ENCODE measurements around the gene FRAS1. TPM values are rescaled to one million over a fixed set of nuclear protein-coding genes. Genes with fewer than 3 reads are reported as not detected.

Gene FRAS1
- total RNA-seq, 1 donor from 2014 or later, result 18.9 TPM

DNA sequence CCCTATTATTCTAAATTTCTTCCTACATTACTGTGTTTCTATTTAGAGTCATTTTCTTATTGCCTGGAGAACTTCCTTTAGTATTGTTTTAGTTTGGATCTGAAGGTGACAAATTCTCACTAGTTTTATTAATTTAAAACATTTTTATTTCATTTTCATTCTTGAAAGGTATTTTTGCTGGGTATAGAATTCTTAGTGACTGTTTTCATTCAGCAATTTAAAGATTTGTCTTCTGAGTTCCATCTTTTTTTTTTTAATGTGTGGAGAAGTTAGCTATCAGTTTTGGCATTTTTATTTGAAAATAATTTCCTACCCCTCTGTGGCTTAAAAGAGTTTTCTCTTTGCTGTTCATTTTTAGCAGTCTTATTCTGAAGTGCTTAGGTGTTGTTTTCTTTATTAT, 169.2 kb downstream of the FRAS1 start:
- peaks cover 18% of the 10 kb centered on the region for H3K9me3 Mint-ChIP-seq (ENCODE audit: low read depth)
- TF ChIP-seq, protein P1, sequence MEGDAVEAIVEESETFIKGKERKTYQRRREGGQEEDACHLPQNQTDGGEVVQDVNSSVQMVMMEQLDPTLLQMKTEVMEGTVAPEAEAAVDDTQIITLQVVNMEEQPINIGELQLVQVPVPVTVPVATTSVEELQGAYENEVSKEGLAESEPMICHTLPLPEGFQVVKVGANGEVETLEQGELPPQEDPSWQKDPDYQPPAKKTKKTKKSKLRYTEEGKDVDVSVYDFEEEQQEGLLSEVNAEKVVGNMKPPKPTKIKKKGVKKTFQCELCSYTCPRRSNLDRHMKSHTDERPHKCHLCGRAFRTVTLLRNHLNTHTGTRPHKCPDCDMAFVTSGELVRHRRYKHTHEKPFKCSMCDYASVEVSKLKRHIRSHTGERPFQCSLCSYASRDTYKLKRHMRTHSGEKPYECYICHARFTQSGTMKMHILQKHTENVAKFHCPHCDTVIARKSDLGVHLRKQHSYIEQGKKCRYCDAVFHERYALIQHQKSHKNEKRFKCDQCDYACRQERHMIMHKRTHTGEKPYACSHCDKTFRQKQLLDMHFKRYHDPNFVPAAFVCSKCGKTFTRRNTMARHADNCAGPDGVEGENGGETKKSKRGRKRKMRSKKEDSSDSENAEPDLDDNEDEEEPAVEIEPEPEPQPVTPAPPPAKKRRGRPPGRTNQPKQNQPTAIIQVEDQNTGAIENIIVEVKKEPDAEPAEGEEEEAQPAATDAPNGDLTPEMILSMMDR (IDR thresholded peaks at IDR 0.05), result no peak
- H3K4me1 Mint-ChIP-seq (ENCODE audit: low read depth), result peaks cover 3% of the 10 kb centered on the region
- DNase-seq (ENCODE audit: low spot score), result no peak
- no peaks in the 10 kb centered on the region for H3K27me3 Mint-ChIP-seq (ENCODE audit: low read depth)
- peaks cover 7% of the 10 kb centered on the region for H3K36me3 Mint-ChIP-seq (ENCODE audit: low read depth)
- H3K27ac Mint-ChIP-seq (ENCODE audit: unreplicated experiment), result no peak overlapping the region
- no peak overlapping the region for H3K4me3 Mint-ChIP-seq (ENCODE audit: unreplicated experiment)

DNA sequence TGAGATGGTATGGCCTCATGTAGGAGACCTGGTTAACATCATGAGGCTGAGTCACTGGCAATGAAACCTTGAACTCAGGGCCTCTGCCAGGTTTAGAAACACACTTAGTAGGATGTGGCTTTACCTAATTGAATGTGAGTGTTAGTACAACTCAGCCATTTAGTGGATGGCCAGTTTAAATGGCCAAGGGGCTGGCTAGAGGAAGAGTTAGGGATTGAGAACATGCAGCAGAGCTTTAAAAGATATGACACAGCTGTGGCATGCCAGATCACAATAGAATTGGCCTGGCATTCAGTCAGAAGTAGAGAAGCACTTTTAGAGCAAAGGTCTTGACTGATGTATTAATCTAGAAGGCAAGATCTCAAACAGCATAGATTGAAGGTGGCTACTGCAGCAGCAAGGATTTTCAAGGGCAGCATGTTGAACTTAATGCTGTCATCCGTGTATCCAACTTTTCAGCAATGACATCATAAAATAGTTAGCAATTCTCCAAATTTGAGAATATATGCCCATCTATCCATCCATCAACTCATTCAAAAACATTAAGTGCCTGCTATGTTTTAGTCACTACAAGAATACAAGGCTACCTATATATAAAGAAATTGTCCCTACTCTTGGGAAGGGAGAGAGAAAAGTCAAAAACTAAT, 170.4 kb downstream of the FRAS1 start:
- Mint-ChIP-seq H3K9me3 (ENCODE audit: low read depth) (peaks cover 18% of the 10 kb centered on the region), H3K27me3 (ENCODE audit: low read depth) (no peaks in the 10 kb centered on the region), H3K27ac (ENCODE audit: unreplicated experiment) (no peak overlapping the region), H3K4me1 (ENCODE audit: low read depth) (peaks cover 3% of the 10 kb centered on the region), H3K36me3 (ENCODE audit: low read depth) (peaks cover 7% of the 10 kb centered on the region), H3K4me3 (ENCODE audit: unreplicated experiment) (no peak overlapping the region)
- DNase-seq (ENCODE audit: low spot score), result no peak
- TF ChIP-seq, protein P1 (IDR thresholded peaks at IDR 0.05), result no peak

DNA sequence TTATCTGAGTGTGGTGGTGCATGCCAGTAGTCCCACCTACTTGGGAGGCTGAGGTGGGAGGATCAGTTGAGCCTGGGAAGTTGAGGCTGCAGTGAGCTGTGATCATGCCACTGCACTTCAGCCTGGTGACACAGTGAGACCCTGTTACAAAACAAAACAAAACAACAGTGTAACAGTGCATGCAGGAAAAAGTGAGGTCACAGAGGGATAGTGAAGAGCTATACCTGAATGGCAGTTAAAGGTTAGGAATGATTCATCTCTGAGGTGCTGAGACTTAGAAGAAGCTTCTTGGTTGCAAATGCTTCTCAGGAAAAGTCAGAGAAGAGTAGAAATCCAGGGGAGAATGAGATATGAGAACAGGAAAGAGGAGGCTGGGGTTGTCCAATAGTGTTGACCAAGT, 178.7 kb downstream of the FRAS1 start:
- TF ChIP-seq, protein P1 (IDR thresholded peaks at IDR 0.05), result no peak
- H3K36me3 Mint-ChIP-seq (ENCODE audit: low read depth), result no peaks in the 10 kb centered on the region
- no peaks in the 10 kb centered on the region for H3K27me3 Mint-ChIP-seq (ENCODE audit: low read depth)
- no peak overlapping the region for H3K4me3 Mint-ChIP-seq (ENCODE audit: unreplicated experiment)
- no peaks in the 10 kb centered on the region for H3K4me1 Mint-ChIP-seq (ENCODE audit: low read depth)
- H3K9me3 Mint-ChIP-seq (ENCODE audit: low read depth), result no peaks in the 10 kb centered on the region
- no peak overlapping the region for H3K27ac Mint-ChIP-seq (ENCODE audit: unreplicated experiment)
- DNase-seq (ENCODE audit: low spot score), result no peak

DNA sequence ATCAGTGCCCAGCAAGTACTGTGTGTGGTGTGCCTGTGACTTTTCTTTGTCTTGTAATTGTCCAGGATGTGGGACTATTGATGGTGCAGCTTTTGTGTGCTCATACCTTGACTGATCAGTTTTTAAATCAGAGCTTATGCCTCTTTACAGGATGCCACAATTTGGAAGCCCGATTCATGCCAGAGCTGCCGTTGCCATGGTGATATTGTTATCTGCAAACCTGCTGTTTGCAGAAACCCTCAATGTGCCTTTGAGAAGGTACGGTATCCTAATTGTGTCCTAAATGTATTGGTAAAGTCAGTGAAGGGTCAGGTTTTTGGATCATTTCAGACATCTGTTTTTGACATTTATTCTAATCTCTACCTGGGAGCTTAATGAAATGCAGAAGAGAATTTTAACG, 180.2 kb downstream of the FRAS1 start:
- TF ChIP-seq, protein P1 (IDR thresholded peaks at IDR 0.05), result no peak
- Mint-ChIP-seq H3K4me1 (ENCODE audit: low read depth) (no peaks in the 10 kb centered on the region), H3K4me3 (ENCODE audit: unreplicated experiment) (no peak overlapping the region), H3K27ac (ENCODE audit: unreplicated experiment) (no peak overlapping the region), H3K9me3 (ENCODE audit: low read depth) (no peaks in the 10 kb centered on the region), H3K36me3 (ENCODE audit: low read depth) (no peaks in the 10 kb centered on the region), H3K27me3 (ENCODE audit: low read depth) (no peaks in the 10 kb centered on the region)
- no peak for DNase-seq (ENCODE audit: low spot score)

DNA sequence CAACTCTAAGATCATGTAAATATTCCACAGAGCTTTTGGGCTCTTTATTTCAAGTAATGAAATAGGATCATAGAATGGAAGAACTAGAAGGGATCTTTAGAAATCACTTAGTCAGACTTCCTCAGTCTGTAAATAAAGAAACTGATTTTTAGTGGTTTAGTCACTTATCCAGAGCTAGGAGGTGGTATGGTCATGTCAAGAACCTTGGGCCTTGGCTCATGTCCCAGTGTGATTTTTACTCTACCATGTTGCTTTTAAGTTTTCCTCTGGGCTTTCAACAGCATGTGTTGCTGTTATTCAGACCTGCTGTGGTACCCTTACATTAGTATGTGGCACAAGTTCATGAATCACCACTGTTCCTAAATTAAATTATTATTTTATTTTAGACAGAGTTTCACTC, 184.9 kb downstream of the FRAS1 start:
- Mint-ChIP-seq H3K4me3 (ENCODE audit: unreplicated experiment) (no peak overlapping the region), H3K27me3 (ENCODE audit: low read depth) (no peaks in the 10 kb centered on the region), H3K9me3 (ENCODE audit: low read depth) (no peaks in the 10 kb centered on the region), H3K4me1 (ENCODE audit: low read depth) (peaks cover 7% of the 10 kb centered on the region), H3K27ac (ENCODE audit: unreplicated experiment) (no peak overlapping the region), H3K36me3 (ENCODE audit: low read depth) (no peaks in the 10 kb centered on the region)
- DNase-seq (ENCODE audit: low spot score), result no peak
- TF ChIP-seq, protein P1 (IDR thresholded peaks at IDR 0.05), result no peak
